ENCODE measurements around the gene MT1G.

GRCh38 chr16:56691885-56692284 lies 24.0 kb upstream of the MT1G start:
- TF ChIP-seq REST (IDR thresholded peaks at IDR 0.05; ENCODE audit: low read depth) (no peak), FOXM1 (IDR thresholded peaks at IDR 0.05; ENCODE audit: borderline replicate concordance, low read depth) (peak; percentile 60; the same call in 1 of the 2 replicates), CREB1 (IDR thresholded peaks at IDR 0.05; ENCODE audit: low read depth) (no peak), MAX (IDR thresholded peaks at IDR 0.05) (peak; percentile 45; the same call in 1 of the 2 replicates), YY1 (IDR thresholded peaks at IDR 0.05; ENCODE audit: low read depth) (no peak), USF1 (IDR thresholded peaks at IDR 0.05) (peak; percentile 88), CEBPB (IDR thresholded peaks at IDR 0.05) (no peak), TEAD4 (IDR thresholded peaks at IDR 0.05) (peak; percentile 82), EGR1 (IDR thresholded peaks at IDR 0.05) (no peak), TAF1 (IDR thresholded peaks at IDR 0.05; ENCODE audit: low read depth) (no peak)

Data from Ishikawa (cell line).